ENCODE data around the gene SH3GL2.
A peak's percentile ranks its signal among the peaks of the same experiment; 100 is the strongest.

SH3GL2 gene

GRCh38 chr9:17807613-17808282, 228.9 kb downstream of the SH3GL2 start:
- peak in 2 of 56 donors; percentile 9 to 32 for DNase-seq

GRCh38 chr9:17810317-17810716, 231.5 kb downstream of the SH3GL2 start:
- no peak for DNase-seq

- peak in 22 of 56 donors; percentile 3 to 74 (median 14) for DNase-seq
Measured at GRCh38 chr9:17810728-17811571, 232.1 kb downstream of the SH3GL2 start.

- no peak for DNase-seq
Measured at GRCh38 chr9:17813798-17814197, 234.9 kb downstream of the SH3GL2 start.

GRCh38 chr9:17816431-17817027, 237.7 kb downstream of the SH3GL2 start:
- no peak for DNase-seq

GRCh38 chr9:17824191-17824590, 245.3 kb downstream of the SH3GL2 start:
- no peak for DNase-seq

GRCh38 chr9:17824616-17825264, 245.9 kb downstream of the SH3GL2 start:
- DNase-seq = no peak

- DNase-seq = no peak
Measured at GRCh38 chr9:17825265-17825659, 246.4 kb downstream of the SH3GL2 start.

GRCh38 chr9:17829064-17829463, 250.2 kb downstream of the SH3GL2 start:
- DNase-seq = no peak

GRCh38 chr9:17829812-17830385, 251.0 kb downstream of the SH3GL2 start:
- no peak for DNase-seq

- DNase-seq = no peak
Measured at GRCh38 chr9:17832812-17833211, 253.9 kb downstream of the SH3GL2 start.

- no peak for DNase-seq
Measured at GRCh38 chr9:17833846-17834245, 255.0 kb downstream of the SH3GL2 start.

- DNase-seq = no peak
Measured at GRCh38 chr9:17837965-17838364, 259.1 kb downstream of the SH3GL2 start.

GRCh38 chr9:17839776-17840175, 260.9 kb downstream of the SH3GL2 start:
- no peak for DNase-seq

GRCh38 chr9:17843236-17843635, 264.4 kb downstream of the SH3GL2 start:
- no peak for DNase-seq
